Ishikawa (cell line): ENCODE results near the gene CERK.

Experiments used
- CEBPB ChIP-seq: IDR thresholded peaks from 2 replicates; pipeline ENCODE4 v1.6.1; 2012
- CREB1 ChIP-seq: IDR thresholded peaks from 2 replicates; pipeline ENCODE4 v1.6.1; 2012; ENCODE audit warnings: low read depth
- EP300 ChIP-seq: IDR thresholded peaks from 2 replicates; pipeline ENCODE4 v1.6.1; 2012; ENCODE audit warnings: borderline replicate concordance
- FOXM1 ChIP-seq: IDR thresholded peaks from 2 replicates; pipeline ENCODE4 v1.6.1; 2012; ENCODE audit warnings: low read depth, borderline replicate concordance
- MAX ChIP-seq: IDR thresholded peaks from 2 replicates; pipeline ENCODE4 v1.6.1; 2012
- NFIC ChIP-seq: IDR thresholded peaks from 2 replicates; pipeline ENCODE4 v1.6.1; 2012
- RAD21 ChIP-seq: IDR thresholded peaks from 2 replicates; pipeline ENCODE4 v1.6.1; 2012; ENCODE audit warnings: low read depth
- TAF1 ChIP-seq: IDR thresholded peaks from 2 replicates; pipeline ENCODE4 v1.6.1; 2012; ENCODE audit warnings: low read depth, mild to moderate bottlenecking
- TCF12 ChIP-seq: IDR thresholded peaks from 2 replicates; pipeline ENCODE4 v1.6.1; 2012; ENCODE audit warnings: low read depth
- TEAD4 ChIP-seq: IDR thresholded peaks from 2 replicates; pipeline ENCODE4 v1.6.1; 2012
- YY1 ChIP-seq: IDR thresholded peaks from 2 replicates; pipeline ENCODE4 v1.6.1; 2012; ENCODE audit warnings: low read depth
- TF ChIP-seq, protein P1 (sequence below): IDR thresholded peaks from 2 replicates; pipeline ENCODE4 v1.6.1; 2012

DNA sequence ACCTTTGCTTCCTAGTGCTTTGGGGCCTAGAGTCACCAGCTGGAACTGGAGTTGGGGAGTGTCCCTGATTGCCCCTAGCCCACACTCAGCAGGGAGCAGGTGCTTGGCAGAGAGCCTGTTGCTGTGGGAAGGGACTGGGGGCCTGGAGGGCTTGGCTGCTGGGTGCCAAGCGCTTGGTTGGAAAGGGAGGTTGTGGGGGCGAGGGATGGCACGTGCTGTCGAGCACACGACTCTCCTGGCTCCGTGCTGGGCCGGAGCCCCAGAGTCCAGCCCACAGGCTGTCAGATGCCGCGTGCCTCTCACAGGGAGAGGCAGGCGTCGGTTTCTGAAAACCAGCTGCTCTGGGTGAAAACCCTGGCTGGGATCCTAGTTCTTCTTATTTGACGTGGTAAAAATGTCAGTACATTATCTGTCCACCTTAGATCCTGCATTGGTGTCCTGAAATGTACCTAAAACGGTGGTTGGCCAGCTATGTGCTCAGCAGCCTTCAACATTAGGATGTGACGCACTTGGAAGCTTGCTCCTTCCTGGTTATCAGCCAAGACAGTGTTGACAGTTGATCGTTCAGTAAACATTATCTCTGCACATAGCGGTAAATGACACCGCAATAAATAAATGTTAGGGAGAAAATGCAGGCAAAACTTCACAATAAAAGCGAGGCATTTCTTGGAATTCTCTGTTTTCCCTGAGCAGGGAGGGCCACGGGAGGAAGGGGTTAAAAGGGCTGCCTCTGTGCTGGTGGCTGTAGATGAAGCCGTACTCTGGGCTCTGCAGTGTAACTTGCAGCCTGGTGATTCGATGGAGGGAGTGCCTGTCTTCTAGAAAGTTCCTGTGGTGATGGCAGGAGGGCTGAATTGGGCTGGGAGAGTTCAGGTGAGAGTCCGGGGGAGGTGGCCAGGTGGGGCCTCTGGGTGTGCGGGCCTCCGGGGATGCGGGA is 88.6 kb downstream of the CERK start:
- TF ChIP-seq EP300, result no peak
- no peak for TF ChIP-seq RAD21
- no peak for TF ChIP-seq FOXM1
- TF ChIP-seq MAX, result no peak
- TF ChIP-seq CEBPB, result no peak
- no peak for TF ChIP-seq YY1
- TF ChIP-seq, protein P1, sequence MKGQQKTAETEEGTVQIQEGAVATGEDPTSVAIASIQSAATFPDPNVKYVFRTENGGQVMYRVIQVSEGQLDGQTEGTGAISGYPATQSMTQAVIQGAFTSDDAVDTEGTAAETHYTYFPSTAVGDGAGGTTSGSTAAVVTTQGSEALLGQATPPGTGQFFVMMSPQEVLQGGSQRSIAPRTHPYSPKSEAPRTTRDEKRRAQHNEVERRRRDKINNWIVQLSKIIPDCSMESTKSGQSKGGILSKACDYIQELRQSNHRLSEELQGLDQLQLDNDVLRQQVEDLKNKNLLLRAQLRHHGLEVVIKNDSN, result no peak
- no peak for TF ChIP-seq TEAD4
- no peak for TF ChIP-seq TCF12
- TF ChIP-seq CREB1, result no peak
- TF ChIP-seq TAF1, result no peak
- no peak for TF ChIP-seq NFIC
